Activated CD8-positive, alpha-beta memory T cell treated with anti-CD3 and anti-CD28 coated beads, Interleukin-2, amount 50 U/mL, for 1 hour (primary cell): ENCODE measurements around the gene PALS2.

Experiments
- DNase-seq: peaks from one replicate; pipeline ENCODE4 v3.0.0-alpha.2; 2020; ENCODE audit errors: extremely low read depth

The PALS2 gene, protein sequence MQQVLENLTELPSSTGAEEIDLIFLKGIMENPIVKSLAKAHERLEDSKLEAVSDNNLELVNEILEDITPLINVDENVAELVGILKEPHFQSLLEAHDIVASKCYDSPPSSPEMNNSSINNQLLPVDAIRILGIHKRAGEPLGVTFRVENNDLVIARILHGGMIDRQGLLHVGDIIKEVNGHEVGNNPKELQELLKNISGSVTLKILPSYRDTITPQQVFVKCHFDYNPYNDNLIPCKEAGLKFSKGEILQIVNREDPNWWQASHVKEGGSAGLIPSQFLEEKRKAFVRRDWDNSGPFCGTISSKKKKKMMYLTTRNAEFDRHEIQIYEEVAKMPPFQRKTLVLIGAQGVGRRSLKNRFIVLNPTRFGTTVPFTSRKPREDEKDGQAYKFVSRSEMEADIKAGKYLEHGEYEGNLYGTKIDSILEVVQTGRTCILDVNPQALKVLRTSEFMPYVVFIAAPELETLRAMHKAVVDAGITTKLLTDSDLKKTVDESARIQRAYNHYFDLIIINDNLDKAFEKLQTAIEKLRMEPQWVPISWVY

DNA sequence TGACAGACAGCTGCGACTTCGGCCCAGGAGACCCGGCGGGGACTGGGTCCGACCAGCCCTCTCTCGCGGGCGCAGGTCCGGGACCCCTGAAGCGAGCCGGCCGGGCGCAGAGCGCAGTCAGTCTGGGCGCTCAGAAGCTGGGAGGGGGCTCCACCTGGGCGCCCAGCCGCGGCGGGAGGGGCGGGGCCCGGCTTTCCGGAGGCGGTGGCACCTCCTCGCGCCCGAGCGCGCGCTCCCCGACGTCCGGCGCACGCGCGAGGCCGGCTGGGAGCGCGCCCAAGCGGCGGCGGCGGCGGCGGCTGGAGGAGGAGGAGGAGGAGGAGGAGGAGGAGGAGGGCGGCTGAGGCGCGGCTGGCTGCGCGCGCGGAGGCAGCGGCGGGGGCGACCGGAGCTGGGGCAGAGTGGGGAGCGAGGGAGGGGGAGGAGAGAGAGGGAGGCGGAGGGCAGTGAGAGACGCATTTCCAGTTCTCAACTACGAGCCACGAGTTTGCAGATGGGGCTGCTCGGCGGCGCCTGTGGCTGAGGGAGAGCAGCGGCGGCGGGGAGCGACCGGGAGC is at the start of gene PALS2:
PALS2 (plus strand) TSS at position 456 of the 557 bp plus-strand sequence. CDS start 50,216 bp downstream, outside the sequence.
- DNase-seq: no peak

DNA sequence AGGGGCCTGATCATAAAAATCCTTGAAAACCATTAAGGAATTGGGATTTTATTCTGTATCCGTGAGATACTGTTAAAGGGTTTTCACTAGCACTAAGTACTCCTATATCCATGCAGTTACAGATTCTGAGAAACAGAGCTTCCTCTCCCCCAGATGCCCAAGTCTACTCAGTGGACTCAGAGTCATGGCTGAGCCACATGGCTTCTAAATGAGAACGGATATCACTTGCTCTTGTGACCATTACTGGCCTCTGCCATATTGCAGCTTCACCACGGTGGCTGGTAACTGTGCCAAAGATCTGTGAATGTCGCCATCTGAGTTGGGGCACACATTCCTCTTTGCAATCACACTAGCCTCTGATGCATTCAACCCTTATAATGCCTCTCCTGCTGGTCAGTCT is 42.0 kb upstream of the PALS2 start:
- no peak for DNase-seq

DNA sequence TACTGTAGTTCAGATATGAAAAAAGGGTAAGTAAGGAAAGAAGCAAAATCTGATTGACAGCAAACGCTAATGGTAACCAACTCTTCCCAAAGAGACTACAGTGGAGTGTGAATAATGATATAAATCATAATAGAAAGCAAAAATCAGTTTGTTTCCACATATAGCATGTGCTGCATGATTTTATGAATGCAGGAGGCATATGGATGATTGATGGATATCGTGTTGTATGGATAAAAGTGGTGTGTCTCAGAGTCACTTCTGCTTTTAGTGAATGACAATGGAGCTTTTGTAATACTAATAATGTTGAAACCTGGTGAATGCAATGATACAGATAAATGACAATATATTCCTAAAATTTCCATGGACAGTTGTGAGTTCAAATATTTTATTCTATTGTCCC is 36.6 kb upstream of the PALS2 start:
- DNase-seq: no peak

DNA sequence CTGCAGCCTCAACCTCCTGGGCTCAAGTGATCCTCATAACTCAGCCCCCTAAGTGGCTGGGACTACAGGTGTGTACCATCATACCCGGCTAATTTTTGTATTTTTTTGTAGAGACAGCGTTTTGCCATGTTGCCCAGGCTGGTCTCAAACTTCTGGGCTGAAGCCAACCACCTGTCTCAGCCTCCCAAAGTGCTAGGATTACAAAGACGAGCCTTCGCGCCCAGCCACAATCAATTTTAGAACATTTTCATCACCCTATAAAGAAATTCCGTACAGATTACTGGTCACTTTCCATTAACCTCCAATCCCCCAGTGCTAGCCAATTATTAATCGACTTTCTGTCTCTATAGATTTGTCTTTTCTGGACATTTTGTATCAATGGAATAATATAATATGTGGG is 32.3 kb upstream of the PALS2 start:
- DNase-seq: no peak

DNA sequence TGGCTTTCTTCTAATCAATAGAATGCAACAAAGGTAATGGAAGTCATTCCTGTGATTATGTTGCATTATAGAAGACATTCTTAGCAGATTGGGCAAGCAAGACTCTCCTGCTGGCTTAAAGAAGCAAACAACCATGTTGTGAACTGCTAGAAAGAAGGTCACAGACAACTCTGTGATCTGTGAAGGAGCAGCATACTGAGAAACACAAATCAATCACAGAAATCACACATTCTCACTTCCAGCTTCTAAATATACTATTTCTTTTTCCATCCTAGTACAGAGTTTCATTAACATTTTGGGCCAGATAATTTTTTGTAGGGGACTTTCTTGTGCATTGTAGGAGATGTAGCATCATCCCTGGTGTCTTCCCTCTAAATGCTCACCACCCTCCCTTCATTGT is 28.0 kb upstream of the PALS2 start:
- no peak for DNase-seq

DNA sequence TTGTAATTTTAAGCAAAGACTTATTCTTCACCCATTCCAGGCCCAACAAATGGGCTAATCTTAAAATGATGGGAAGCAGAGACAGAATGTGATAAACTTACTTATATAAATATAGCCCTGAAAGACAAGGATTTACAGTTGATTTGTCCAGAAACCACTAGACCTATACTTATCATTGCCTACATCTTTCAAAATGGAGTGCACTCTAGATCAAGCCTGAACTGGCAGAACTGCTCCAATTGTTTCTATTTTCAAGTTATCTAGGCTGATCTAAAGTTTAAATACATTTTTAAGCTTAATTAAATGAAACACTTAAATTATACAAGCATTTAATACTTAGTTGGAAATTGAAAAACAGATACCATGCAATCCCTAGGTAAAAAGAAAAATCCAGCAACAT is 24.9 kb upstream of the PALS2 start:
- no peak for DNase-seq

DNA sequence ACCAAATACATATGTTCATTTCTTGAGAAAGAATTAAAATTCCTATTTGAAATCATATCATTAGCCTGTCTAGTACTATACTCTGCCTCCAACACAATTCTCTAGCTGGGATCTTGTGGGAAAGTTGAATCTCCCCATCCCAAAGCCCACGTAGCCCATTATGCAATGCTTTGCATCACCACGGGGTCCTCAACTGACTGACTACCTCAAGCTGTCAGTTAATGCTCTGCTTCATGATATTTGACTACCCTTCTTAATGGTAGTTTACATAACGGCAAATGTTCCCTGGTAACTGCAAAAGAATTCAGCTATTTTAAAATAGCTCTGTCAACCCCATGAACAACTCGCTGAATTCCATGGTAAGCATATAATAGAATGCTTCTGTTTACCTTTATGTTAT is 23.3 kb upstream of the PALS2 start:
- no peak for DNase-seq

DNA sequence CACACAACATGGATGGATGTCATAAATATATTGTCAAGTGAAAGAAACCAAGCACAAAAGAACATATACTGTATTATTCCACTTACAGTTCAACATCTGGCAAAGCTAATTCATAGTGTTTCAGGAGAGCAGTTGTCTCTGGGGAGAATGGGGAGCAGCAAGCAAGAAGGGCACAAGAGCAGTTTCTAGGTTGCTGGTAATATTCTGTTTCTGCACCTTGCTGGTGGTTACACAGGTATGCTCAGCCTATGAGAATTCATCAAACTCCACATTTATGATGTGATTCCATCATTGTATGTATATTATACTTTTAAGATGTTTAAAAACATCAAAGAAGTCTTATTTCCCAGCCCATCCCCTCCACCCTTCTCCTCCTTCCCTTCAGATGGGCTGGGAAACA is 18.1 kb upstream of the PALS2 start:
- DNase-seq: no peak

DNA sequence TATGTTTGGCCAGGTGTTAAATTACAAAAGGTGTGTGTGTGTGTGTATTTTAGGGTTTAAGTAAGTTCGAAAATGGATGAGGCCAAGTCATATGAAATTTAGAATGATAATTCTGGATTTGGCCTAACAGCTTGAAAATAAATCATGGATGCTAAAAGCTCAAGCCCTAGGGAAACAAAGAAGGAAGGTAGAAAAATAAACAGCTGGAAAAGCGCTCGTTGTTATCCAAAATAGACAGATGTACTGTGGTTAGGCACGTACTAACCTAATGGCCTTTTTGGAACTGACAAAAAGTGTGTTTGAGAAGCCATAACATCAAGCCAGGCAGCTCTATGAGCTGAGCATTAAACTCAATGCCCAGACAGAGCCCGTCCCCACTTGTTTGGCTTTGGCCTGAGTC is 17.5 kb upstream of the PALS2 start:
- DNase-seq: no peak

DNA sequence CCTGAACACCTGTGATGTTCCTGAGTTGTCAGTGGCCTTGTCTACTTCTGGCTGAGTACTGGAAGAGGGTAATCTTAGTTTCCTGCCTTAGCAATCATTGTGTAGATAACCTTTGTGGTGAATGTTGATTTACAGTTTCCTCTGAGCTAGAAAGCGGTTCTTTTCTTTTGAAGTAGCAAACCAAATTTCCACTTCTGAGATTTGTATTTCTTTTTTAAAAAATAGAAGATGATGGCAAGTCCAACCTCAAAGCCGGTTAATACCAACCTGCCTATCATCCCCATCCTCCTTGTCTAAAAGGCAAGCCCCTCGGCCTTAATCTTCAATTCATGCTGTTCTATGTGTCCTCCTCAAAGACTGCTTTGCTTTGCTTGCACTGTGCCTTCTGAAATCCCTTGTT is 12.5 kb upstream of the PALS2 start:
- no peak for DNase-seq

DNA sequence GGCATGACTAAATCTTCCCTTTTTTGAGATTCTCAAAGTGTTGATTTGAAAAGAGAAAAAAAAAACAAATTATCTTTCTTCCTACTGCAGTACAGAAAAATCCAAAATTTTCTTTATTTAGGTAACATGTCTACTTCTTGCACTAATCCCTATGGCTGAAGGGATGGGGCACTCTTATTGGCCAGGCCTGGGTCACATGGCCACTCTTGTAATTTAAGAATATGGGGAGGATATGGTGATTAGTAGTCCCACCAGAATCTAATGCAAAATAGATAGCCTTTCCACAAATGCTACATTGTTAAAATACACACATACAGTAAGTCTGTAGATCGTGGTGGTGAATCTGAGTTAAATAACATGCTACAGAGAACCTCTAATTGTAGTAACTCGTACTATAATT is 7.0 kb upstream of the PALS2 start:
- DNase-seq: no peak

DNA sequence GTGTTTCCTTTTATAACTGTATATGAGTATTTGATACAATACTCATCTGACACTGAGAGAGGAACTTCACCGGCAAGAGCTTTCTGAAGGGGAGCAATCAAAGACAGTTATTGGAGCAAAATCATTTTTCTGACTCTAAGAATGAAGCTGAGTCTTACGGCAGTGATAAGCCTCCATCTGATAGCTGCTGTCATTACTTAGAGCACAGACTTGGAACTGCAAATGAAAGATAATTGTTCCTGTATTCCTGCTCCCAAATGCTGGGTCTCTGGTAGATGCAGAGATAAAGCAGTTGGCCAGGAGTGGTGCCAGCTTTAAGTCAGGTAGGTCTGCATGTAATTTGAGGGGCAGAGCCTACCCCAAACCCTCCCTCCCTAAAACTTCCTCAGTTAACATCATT is 2.3 kb upstream of the PALS2 start:
- DNase-seq: no peak

DNA sequence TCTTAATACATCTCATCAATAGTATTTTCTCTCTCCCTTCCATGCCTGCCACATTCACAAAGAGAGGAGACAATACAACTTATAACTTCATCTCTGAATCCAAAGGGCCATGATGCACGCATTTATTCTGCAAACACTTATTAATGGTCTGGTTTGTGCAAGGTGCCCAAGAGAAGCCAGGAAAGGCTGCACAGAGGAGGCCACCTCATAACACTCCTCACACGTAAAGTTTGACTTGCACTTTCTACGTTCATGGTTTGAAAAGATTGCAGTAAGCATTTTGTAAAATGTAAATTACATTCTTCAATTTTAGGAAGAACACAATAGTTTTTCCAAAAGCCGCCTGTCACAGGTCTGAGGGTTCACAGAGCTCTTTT is 1.2 kb upstream of the PALS2 start:
- no peak for DNase-seq

DNA sequence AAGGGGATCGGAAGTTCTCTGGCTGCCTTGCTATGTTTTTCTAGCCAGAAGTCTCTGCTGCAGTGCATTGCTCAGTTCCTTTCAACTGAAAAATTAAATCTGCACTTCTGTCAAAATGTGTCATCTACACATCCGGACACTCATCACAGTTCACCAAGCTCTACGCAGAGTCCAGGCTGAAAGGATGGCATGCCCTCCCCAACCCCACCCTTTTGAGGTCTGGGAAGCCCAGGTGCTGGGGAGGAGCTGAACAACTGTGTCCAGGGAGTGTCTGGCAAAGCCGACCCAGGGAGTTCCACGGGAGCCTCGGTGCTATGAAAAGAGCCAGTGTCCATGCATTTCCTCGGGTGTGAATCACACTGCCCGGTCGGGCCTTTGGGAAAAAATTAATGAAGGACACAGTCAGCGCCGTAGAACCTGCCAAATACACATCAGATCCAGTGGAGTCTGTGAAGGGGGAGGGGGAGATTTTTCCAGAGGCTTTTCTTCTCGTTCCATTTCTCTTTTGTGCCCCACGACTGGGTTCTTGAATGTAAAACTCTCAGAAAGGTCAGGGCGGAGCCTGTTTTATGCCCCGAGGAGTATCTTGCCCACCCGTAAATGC is 757 bp upstream of the PALS2 start:
- DNase-seq: no peak

DNA sequence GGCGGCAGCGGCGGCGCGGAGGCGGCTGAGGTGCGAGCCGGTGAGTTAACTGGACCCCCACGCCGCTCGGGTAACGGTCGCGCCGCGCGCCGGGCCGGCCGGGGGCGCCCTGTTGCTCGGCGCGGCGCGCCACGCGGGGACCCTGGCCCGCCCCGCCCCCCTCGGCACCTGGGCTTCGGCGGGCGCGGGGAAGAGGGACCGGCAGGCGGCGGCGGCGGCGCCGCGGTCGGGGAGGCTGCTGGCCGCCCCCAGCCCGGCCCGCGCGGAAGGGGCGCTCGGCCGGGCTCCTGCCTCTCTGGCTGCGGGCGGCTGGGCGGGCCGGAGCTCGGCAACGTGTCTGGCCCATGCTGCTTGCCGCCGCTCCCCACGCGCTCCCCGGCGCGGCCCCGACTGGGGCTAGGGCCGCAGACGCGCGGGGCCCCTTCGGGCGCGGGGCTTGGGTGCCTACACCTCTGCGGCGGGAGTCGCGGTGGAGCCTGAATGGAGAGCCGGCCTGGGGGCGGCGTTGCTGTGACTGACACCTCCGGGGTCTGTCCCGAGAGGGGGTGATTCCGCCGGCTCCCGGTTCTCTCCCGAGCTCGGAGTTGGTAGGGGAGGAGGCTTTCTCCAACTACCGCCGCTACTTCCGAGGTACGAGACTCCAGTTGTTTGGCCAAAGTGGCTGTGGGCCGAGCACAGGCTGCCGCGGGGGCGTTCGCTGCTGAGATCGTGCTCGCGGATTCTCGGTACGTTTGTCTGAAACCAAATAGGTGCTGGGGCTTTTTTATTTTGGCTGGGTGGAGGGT is 494 bp downstream of the PALS2 start:
- DNase-seq: no peak

DNA sequence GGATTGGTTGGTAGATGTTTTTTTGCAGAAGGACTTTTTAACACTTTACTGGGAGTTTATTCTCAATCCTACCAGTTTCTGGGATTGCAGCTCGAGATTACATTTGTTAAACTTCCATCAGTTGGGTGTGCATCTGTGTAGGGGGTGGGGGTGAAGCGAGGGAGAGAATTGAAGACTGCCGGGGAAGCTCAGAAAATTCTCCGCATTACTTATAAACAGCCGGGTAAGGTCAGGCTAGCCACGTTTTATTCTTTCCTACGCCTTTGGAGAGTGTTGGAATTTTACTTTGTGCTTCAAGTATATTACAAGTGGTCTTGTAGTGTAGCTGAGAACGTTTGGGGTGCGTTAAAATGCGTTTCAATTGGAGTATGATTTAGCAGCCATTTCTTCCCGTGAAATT is 1.1 kb downstream of the PALS2 start:
- no peak for DNase-seq

DNA sequence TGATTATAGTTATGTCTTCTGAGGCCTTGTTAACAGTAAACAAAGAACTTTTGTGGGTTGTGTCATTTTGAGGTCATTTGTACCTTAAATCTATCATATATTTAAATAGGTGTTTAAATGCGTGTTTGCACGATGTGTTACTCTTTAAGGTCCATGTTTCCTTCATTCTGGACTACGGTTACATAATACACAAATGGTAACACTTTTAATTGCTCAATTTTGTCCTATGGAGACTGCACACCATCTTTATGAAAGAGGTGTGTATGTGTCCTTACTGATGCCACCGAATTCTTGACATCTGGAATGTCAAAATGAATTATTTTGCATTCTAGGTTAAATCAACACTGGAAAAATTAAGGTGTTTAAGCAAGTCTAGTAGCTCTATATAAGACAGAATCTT is 1.7 kb downstream of the PALS2 start:
- DNase-seq: no peak

DNA sequence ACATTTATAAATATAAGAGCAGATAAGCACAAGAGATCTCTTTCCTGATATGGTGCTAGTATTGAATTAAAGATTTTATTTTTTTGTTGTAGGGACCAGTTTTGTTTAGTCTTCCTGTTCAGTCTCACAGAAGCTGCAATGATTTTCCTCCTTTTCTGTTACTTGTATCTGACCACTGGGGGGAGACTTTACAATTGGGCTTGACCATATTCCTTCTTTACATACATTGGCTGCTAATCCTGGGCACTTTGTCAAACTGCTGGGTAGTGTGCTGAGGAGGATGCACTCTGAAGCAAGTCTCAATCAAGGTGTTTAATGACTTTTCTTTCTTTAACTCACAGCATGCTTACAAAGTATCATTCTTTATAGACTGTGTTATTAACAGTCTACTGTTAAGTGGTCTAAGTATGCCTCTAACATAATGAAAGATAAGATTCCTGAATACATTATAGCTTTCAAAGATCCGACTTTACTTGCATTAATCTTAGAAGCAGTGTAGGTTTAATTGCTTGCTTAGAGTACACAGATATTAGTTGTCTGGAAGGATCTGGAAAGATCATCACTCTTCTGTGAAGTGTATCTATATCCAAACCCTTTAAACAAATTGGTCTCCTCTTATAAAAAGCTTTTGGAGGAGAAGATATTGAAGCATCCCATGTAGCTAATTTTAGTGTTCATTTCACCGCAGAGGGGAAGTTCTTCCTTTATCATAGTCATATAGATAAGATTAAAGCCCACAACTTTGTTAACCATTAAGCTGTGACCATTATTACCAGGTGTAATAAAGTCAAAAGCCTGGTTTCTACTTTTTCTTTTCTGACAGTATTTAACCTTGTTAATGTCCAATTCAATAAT is 3.1 kb downstream of the PALS2 start:
- DNase-seq: no peak

DNA sequence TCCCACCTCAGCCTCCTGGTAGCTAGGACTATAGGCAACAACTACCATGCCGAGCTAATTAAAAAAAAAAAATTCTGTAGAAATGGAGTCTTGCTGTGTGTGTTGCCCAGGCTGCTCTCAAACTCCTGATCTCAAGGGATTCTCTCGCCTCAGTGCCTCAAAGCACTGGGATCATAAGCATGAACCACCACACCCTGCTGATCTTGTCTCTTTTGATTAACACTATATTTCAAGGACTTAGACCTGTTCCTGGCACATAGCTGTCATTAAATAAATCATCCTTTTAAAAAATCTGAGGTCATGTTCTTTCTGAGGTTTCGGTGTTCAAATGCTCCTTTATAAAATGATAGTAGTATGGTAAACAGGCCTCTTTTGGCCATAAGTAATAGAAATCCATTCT is 4.8 kb downstream of the PALS2 start:
- no peak for DNase-seq

DNA sequence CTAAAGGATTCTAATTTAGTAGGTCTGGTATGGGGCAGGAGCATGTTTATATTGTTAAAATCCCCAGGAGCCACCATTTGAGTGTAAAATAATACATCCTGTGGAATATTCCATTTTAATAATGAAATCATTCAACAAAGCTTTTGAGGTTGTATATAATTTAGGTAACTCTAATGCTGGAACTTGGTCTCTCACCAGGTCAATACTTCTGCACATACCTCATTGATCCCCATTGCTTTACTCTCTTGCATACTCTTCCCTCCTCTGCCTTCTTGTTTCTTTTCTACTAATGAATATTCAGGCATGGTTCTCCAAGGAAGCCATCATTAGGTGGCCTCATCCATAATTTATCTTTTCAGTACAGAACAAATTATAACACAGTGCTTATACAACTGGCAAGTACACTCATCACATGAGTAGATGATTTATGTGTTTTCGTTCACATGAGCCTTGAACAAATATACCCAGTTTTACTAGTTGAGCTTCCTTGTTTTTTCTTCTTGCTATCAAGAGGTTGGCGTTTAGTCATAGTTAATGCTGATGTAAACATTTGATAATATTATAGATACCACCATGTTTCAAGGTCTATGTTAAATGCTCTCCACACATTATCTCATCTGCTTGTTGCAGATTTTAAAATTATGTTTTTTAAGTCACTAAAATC is 7.2 kb downstream of the PALS2 start:
- no peak for DNase-seq

DNA sequence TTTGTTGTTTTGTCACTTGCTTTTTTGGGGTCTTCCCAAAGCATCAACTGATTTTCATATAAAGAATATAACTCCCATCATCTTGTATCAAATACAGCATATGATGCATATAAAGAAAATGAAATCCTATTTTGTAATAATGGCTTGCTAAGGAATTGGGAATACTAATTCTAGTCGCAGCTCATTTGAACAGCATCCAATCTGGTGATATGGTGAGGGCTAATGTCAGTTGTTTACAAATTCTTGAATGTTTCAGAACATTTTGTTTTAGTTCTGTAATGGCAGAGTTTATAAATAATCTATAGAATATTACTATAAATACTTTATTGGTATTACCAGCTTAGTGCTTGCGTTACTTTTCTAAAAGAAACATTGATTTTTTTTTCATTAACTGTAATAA is 8.9 kb downstream of the PALS2 start:
- DNase-seq: no peak
